CD8-positive, alpha-beta memory T cell (primary cell): ENCODE measurements around the gene AMDHD2. TPM values are rescaled to one million over a fixed set of nuclear protein-coding genes. Genes with fewer than 3 reads are reported as not detected.

Source experiments
- CTCF ChIA-PET: fragments of 350-600 bp; sonication (Branson Sonifier 250); formaldehyde crosslinking; loops from one replicate; lab custom pipeline; 2021; ENCODE audit warnings: antibody characterized with exemption; lab: Charles Lee
- POLR2A ChIA-PET: fragments of 350-600 bp; sonication (Branson Sonifier 250); formaldehyde crosslinking; loops from one replicate; lab custom pipeline; 2021; ENCODE audit warnings: antibody characterized with exemption; lab: Charles Lee
- DNase-seq, 5 donors: peaks; one replicate each; pipeline versions ENCODE4 v3.0.0 to v3.0.0-alpha.2; 2020 to 2022; ENCODE audit warnings: mixed read lengths in 1 of 5
- H3K27ac ChIP-seq: one replicate; pipeline ENCODE4 v1.7.0; 2013; ENCODE audit warnings: low read depth, mild to moderate bottlenecking, low read length, moderate library complexity
- H3K27me3 ChIP-seq: 2 replicates; pipeline ENCODE4 v1.7.0; 2013; ENCODE audit warnings: low read length, mild to moderate bottlenecking; ENCODE audit not compliant: insufficient read depth, poor library complexity, severe bottlenecking
- H3K36me3 ChIP-seq: 2 replicates; pipeline ENCODE4 v1.7.0; 2013; ENCODE audit warnings: mild to moderate bottlenecking, low read length, moderate library complexity; ENCODE audit not compliant: insufficient read depth
- H3K4me1 ChIP-seq: 2 replicates; pipeline ENCODE4 v1.7.0; 2013; ENCODE audit warnings: mild to moderate bottlenecking, low read length, moderate library complexity; ENCODE audit not compliant: insufficient read depth
- H3K4me3 ChIP-seq: 2 replicates; pipeline ENCODE4 v1.7.0; 2013; ENCODE audit warnings: mild to moderate bottlenecking, low read length
- H3K9me3 ChIP-seq: 2 replicates; pipeline ENCODE4 v1.7.0; 2013; ENCODE audit warnings: mild to moderate bottlenecking, low read length
- H3K27ac Mint-ChIP-seq, 8 donors: one replicate each; pipeline ENCODE4 v1.8.0; 2020 to 2021; ENCODE audit warnings: mixed read lengths in 8 of 8, mild to moderate bottlenecking in 6 of 8, inconsistent platforms in 3 of 8, moderate library complexity in 3 of 8
- H3K27me3 Mint-ChIP-seq, 2 donors: one replicate each; pipeline ENCODE4 v1.8.0; 2020 to 2021; ENCODE audit warnings: mixed read lengths in 2 of 2, mild to moderate bottlenecking in 1 of 2, moderate library complexity in 1 of 2
- H3K36me3 Mint-ChIP-seq, 3 donors: one replicate each; pipeline ENCODE4 v1.8.0; 2020 to 2021; ENCODE audit warnings: mixed read lengths in 3 of 3, inconsistent platforms in 1 of 3, mild to moderate bottlenecking in 1 of 3
- H3K4me1 Mint-ChIP-seq, 3 donors: one replicate each; pipeline ENCODE4 v1.8.0; 2020 to 2021; ENCODE audit warnings: mixed read lengths in 3 of 3, inconsistent platforms in 1 of 3, mild to moderate bottlenecking in 1 of 3
- H3K4me3 Mint-ChIP-seq, 7 donors: one replicate each; pipeline ENCODE4 v1.8.0; 2020 to 2021; ENCODE audit warnings: mixed read lengths in 7 of 7, mild to moderate bottlenecking in 6 of 7, moderate library complexity in 4 of 7, inconsistent platforms in 2 of 7
- H3K9me3 Mint-ChIP-seq, 5 donors: one replicate each; pipeline ENCODE4 v1.8.0; 2020 to 2022; ENCODE audit warnings: mixed read lengths in 5 of 5, mild to moderate bottlenecking in 3 of 5, moderate library complexity in 2 of 5, inconsistent platforms in 1 of 5
- polyA plus RNA-seq: library from polyadenylated mRNA; unstranded; fragments of 300-500 nt; fragmentation: Illumina TruSeq; gene quantifications from one replicate; pipeline ENCODE4 v1.2.3, GENCODE V29; 2021
- total RNA-seq, 2 experiments: library from RNA; stranded (reverse); gene quantifications; one replicate each; pipeline ENCODE4 v1.2.3, GENCODE V29; 2021

Gene AMDHD2
- total and polyA plus RNA-seq, 3 experiments from 2014 or later: 21.2 to 35.5 (median 34.1) TPM

DNA sequence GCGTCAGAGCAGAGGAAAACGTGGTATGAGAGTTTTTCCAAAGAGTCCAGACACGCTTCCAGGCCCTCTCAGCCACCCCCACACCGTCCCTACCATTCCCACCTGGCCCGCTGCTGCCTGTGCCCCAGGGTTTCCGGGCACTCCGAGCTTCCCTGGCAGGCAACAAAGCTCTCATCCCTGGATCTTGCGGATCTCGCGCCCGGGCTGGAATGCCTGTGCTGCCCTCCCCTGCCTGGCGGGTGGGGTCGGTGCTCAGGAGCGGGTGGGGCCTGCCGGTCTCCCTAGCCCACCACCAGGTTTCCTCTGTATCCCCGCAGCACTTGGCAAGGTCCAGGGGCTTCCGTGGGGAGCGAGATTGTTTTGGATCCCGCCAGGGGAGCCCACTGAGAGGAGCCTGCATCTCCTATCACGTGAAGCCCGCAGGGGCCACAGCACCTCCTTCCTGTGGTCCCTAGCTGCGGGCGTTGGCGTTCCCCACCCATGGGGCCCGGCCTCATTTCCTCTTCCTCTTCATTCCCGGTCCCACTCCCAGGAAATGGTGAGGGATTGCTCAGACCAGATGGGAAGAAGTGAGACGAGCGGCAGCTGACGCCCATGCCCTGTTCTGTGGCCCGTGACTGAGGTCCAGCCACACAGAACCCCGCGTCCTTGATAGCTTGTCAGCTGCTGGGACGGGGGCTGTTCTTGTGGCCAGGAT is 34.2 kb upstream of the AMDHD2 start:
- H3K36me3 Mint-ChIP-seq: no peaks in the 10 kb centered on the region
- no peaks in the 10 kb centered on the region for H3K9me3 ChIP-seq
- no peaks in the 10 kb centered on the region for H3K27me3 ChIP-seq
- no peaks in the 10 kb centered on the region for H3K27me3 Mint-ChIP-seq
- H3K27ac Mint-ChIP-seq: peak overlapping the region in 1 of 8 donors; percentile 83
- no peak overlapping the region for H3K4me3 Mint-ChIP-seq
- H3K36me3 ChIP-seq: no peaks in the 10 kb centered on the region
- DNase-seq: no peak
- H3K4me1 ChIP-seq: peaks cover 14% of the 10 kb centered on the region
- ChIA-PET POLR2A (no interaction called here), CTCF (interaction anchor here (1.4 to 1.5 kb wide), 4 partner anchors 11 to 291 kb away, joined by 3 to 9 read pairs (median 4); partner anchors contain the start of gene TBC1D24)
- no peak overlapping the region for H3K4me3 ChIP-seq
- H3K27ac ChIP-seq: no peak overlapping the region
- peaks cover 13 to 28% (median 16%) of the 10 kb centered on the region in 3 donors for H3K4me1 Mint-ChIP-seq
- H3K9me3 Mint-ChIP-seq: no peaks in the 10 kb centered on the region

DNA sequence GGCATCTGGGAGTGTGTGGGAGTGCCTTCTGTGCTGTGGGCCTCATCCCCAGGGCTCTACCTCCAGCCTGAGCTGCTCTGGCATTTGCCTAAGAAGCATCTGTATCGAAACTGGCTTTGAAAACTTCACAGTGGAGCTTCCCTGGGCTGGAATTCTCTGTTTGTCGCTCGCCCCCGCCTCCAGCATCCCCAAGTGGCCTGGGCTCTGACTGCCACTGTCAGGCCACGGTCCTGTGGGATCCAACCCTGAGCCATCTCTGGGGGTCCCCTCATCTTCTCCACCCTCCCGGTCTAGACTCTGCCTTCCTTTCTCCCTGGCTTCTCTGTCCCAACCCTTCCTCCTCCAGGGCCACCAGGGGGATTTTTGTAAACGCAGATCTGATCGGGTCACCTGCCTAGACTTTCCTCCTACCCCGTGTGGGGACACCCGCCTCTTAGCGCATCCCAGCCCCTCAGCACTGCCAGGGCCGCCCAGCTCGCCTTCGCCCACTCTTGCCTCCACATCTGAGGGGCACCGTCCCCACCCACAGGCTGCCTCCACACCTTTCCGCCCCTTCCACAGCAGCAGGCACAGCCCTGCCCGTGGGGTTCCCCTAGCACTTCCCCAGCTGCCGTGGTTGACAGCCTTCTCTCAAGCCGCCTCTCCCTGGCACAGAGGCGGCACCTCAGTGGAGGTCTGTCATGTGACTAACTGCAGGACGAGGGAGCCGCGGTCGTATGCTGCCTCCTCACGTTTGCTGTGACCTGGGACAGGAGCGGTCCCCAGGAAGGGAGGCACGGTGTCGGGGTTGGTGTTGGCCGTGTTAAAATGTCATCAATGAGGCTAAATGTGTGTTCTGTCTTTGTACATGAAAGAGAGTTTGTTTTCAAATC is 33.3 kb upstream of the AMDHD2 start:
- peaks cover 13 to 28% (median 16%) of the 10 kb centered on the region in 3 donors for H3K4me1 Mint-ChIP-seq
- Histone ChIP-seq H3K27ac (no peak overlapping the region), H3K9me3 (no peaks in the 10 kb centered on the region), H3K36me3 (no peaks in the 10 kb centered on the region), H3K27me3 (no peaks in the 10 kb centered on the region), H3K4me1 (peaks cover 14% of the 10 kb centered on the region), H3K4me3 (no peak overlapping the region)
- no peaks in the 10 kb centered on the region for H3K27me3 Mint-ChIP-seq
- peak overlapping the region; percentile 4 to 96 (median 80) for H3K27ac Mint-ChIP-seq
- POLR2A ChIA-PET: interaction anchor here (1.3 kb wide), 1 partner anchor 12 kb away, joined by 3 read pairs; the partner anchor contains the start of gene TBC1D24
- no peaks in the 10 kb centered on the region for H3K9me3 Mint-ChIP-seq
- CTCF ChIA-PET: interaction anchor here (1.0 to 1.5 kb wide), 6 partner anchors 12 to 292 kb away, joined by 3 to 9 read pairs (median 3); partner anchors contain the start of genes ECI1 and TBC1D24
- DNase-seq: peak; percentile 65 to 87 (median 75)
- peak overlapping the region in 5 of 7 donors; percentile 56 to 69 (median 63) for H3K4me3 Mint-ChIP-seq
- no peaks in the 10 kb centered on the region for H3K36me3 Mint-ChIP-seq

DNA sequence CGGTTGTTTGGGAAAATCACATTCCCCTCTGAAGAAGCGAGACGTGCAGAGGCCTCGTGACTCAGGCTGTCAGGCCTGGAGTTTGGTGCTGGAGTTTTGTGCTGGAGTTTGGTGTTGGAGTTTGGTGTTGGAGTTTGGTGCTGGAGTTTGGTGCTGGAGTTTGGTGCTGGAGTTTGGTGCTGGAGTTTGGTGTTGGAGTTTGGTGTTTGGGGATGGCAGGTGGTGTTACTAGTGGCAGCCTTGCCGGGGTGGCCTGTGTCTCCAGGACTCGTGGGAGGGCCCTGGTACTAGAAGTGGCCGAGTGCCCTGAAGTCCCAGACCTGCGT is 32.7 kb upstream of the AMDHD2 start:
- no peak overlapping the region for H3K4me3 ChIP-seq
- CTCF ChIA-PET: interaction anchor here (0.7 to 1.9 kb wide), 5 partner anchors 13 to 292 kb away, joined by 3 to 6 read pairs (median 3); partner anchors contain the start of genes ECI1 and TBC1D24
- no peak overlapping the region for H3K27ac ChIP-seq
- peaks cover 13 to 25% (median 16%) of the 10 kb centered on the region in 3 donors for H3K4me1 Mint-ChIP-seq
- H3K4me1 ChIP-seq: peaks cover 14% of the 10 kb centered on the region
- peaks cover 0 to 2% (median 0%) of the 10 kb centered on the region in 3 donors for H3K36me3 Mint-ChIP-seq
- H3K4me3 Mint-ChIP-seq: peak overlapping the region in 4 of 7 donors; percentile 56 to 66 (median 62)
- DNase-seq: no peak
- no peaks in the 10 kb centered on the region for H3K27me3 ChIP-seq
- H3K27ac Mint-ChIP-seq: peak overlapping the region in 7 of 8 donors; percentile 4 to 96 (median 83)
- H3K36me3 ChIP-seq: no peaks in the 10 kb centered on the region
- no peaks in the 10 kb centered on the region for H3K9me3 ChIP-seq
- H3K9me3 Mint-ChIP-seq: no peaks in the 10 kb centered on the region
- POLR2A ChIA-PET: interaction anchor here (1.3 kb wide), 1 partner anchor 13 kb away, joined by 3 read pairs; the partner anchor contains the start of gene TBC1D24
- H3K27me3 Mint-ChIP-seq: no peaks in the 10 kb centered on the region

DNA sequence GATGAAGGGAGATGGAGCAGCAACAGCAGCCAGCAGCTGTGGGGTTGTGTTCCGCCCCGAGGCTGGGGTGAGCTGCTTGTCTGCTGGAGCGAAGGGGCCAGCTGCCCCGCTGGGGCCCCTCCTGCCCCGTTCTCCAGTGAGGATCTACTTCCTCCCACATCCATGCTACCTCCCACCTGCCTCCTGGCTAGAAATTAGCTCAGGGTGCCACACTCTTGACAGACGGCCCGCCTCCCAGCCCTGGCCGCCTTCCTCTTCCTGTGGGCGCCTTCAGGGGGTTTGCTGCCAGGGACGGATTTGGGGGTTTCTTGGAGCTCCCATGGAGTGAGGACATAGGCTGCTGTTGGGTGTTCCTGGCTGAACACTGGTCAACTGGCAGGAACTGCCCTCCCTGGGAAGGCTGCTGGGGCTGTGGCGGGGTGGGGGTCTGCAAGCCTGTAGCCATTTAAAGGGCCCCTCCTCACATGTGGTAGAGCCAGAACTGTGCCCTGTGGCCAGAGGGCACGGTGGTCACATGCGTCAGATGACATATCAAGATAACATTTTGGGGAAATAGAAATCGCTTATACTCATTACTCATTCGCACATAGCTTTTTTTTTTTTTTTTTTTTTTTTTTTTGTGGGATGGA is 32.2 kb upstream of the AMDHD2 start:
- H3K36me3 ChIP-seq: no peaks in the 10 kb centered on the region
- H3K4me3 ChIP-seq: no peak overlapping the region
- no peaks in the 10 kb centered on the region for H3K9me3 ChIP-seq
- ChIA-PET POLR2A (interaction anchor here (1.1 to 1.3 kb wide), 2 partner anchors 13 to 293 kb away, joined by 3 to 4 read pairs; partner anchors contain the start of gene TBC1D24), CTCF (interaction anchor here (0.7 to 1.9 kb wide), 4 partner anchors 12 to 293 kb away, joined by 3 to 6 read pairs (median 4); no protein-coding TSS in a partner anchor)
- H3K27ac ChIP-seq: no peak overlapping the region
- Mint-ChIP-seq H3K4me1 (peaks cover 13 to 25% (median 16%) of the 10 kb centered on the region in 3 donors), H3K36me3 (peaks cover 0 to 2% (median 0%) of the 10 kb centered on the region in 3 donors), H3K9me3 (no peaks in the 10 kb centered on the region), H3K4me3 (no peak overlapping the region), H3K27ac (no peak overlapping the region), H3K27me3 (no peaks in the 10 kb centered on the region)
- DNase-seq: no peak
- peaks cover 14% of the 10 kb centered on the region for H3K4me1 ChIP-seq
- H3K27me3 ChIP-seq: no peaks in the 10 kb centered on the region

DNA sequence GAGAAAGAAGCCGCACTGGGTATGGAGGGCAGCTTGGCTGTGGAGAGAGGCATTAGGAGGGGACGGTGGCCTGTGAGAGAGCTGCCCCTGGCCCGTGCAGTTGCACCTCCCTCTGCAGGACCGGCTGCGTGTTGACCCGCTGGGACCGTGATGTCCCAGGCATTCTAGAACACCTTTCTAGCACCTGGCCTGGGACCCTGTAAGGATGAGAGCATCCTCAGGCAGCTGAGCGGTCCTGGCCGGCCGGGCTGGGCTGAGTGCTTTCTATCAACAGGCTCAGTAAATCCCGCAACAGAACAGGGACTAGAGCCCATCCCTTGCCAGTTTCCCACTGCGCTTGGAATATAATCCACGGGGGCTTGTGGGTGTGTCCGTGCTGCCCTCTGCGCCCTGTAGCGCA is 30.6 kb upstream of the AMDHD2 start:
- Histone ChIP-seq H3K4me3 (no peak overlapping the region), H3K4me1 (peaks cover 14% of the 10 kb centered on the region), H3K36me3 (no peaks in the 10 kb centered on the region), H3K27ac (no peak overlapping the region), H3K9me3 (no peaks in the 10 kb centered on the region), H3K27me3 (no peaks in the 10 kb centered on the region)
- Mint-ChIP-seq H3K4me3 (no peak overlapping the region), H3K27ac (no peak overlapping the region), H3K4me1 (peaks cover 13 to 23% (median 14%) of the 10 kb centered on the region in 3 donors), H3K9me3 (no peaks in the 10 kb centered on the region), H3K36me3 (peaks cover 0 to 2% (median 0%) of the 10 kb centered on the region in 3 donors), H3K27me3 (no peaks in the 10 kb centered on the region)
- CTCF ChIA-PET: no interaction called here
- POLR2A ChIA-PET: no interaction called here
- DNase-seq: no peak

DNA sequence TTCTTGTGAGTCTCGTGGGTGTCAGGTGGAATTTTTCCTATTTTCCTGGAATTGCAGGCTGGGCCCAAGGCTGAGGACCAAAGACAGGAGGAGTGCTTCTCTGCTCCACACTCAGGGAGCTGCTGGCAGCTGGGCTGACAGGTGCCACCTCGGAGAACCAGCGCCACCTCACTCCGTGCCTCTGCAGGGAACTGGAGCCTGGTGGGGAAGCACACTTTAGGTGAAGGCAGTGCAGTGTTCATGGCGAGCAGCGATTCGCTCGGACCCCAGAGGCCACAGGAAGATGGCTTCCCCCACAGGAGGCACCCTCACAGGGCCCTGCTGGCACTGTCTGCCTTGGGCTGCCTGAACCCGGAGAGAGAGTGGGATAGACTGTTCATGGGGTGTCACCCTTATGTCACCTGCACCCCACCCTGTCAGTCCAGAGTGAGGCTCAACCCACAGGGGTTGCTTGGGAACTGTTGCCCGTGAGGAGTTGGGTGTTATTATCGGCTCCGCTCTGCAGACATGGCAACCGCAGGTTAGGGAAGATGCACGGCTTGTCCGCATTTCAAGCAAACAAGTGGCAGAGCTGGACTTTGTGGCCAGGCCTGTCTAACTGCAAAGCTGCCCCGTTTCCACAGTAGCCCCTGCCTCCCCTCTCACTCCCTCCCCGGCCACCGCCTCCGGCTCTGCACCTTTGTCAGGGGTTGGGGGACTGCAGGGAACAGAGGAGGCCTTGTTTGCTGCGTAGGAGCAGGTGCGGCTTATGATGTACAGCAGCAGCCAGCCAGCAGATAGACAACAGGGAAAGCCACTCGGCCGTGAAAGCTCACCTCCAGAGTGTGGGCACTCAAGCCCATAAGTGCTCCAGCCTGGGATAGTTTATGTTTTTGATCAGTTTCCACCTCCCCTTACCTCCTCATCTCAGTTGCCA is 29.7 kb upstream of the AMDHD2 start:
- ChIA-PET POLR2A (no interaction called here), CTCF (no interaction called here)
- H3K4me1 Mint-ChIP-seq: peaks cover 10 to 16% (median 13%) of the 10 kb centered on the region in 3 donors
- no peak for DNase-seq
- H3K27me3 ChIP-seq: no peaks in the 10 kb centered on the region
- H3K36me3 Mint-ChIP-seq: peaks cover 0 to 2% (median under 1%) of the 10 kb centered on the region in 3 donors
- no peak overlapping the region for H3K4me3 ChIP-seq
- no peaks in the 10 kb centered on the region for H3K27me3 Mint-ChIP-seq
- H3K9me3 ChIP-seq: no peaks in the 10 kb centered on the region
- H3K4me3 Mint-ChIP-seq: no peak overlapping the region
- peaks cover 14% of the 10 kb centered on the region for H3K4me1 ChIP-seq
- H3K27ac Mint-ChIP-seq: no peak overlapping the region
- no peak overlapping the region for H3K27ac ChIP-seq
- no peaks in the 10 kb centered on the region for H3K9me3 Mint-ChIP-seq
- no peaks in the 10 kb centered on the region for H3K36me3 ChIP-seq

DNA sequence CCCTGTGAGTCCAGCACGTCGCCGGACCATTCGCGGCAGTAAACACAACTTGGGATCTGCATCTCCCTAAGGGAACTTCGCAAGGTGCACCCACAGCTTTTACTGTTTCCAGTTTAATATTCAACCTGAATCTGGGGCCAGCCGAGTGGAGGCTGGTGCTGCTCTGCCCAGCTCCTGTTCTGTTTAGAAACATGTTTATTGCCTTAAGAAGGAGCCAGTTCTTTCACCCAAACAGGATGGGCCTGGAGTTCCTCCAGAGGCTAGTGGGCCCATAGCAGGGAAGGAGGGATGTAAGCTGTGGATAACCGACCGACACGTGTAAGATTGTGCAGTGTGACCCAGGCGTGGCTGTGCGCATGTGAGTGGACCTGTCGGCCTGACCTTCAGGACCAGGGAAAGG is 27.9 kb upstream of the AMDHD2 start:
- H3K4me1 Mint-ChIP-seq: peaks cover 3 to 4% (median 4%) of the 10 kb centered on the region in 3 donors
- Histone ChIP-seq H3K4me3 (no peak overlapping the region), H3K27me3 (no peaks in the 10 kb centered on the region), H3K4me1 (peaks cover 4% of the 10 kb centered on the region), H3K36me3 (no peaks in the 10 kb centered on the region), H3K27ac (no peak overlapping the region), H3K9me3 (no peaks in the 10 kb centered on the region)
- no peaks in the 10 kb centered on the region for H3K27me3 Mint-ChIP-seq
- ChIA-PET CTCF (interaction anchor here (0.7 to 1.0 kb wide), 2 partner anchors 9 to 298 kb away, joined by 3 read pairs; no protein-coding TSS in a partner anchor), POLR2A (no interaction called here)
- DNase-seq: no peak
- H3K4me3 Mint-ChIP-seq: no peak overlapping the region
- H3K27ac Mint-ChIP-seq: no peak overlapping the region
- H3K36me3 Mint-ChIP-seq: peaks cover 0 to 13% (median 2%) of the 10 kb centered on the region in 3 donors
- no peaks in the 10 kb centered on the region for H3K9me3 Mint-ChIP-seq
